NCI-H748 (cell line): ENCODE data around the gene PHETA1.

Experiments used
- DNase-seq: peaks from one replicate; lab custom pipeline; 2025; ENCODE audit not compliant: unreplicated experiment; lab: John Stamatoyannopoulos, UW

PHETA1 gene, protein sequence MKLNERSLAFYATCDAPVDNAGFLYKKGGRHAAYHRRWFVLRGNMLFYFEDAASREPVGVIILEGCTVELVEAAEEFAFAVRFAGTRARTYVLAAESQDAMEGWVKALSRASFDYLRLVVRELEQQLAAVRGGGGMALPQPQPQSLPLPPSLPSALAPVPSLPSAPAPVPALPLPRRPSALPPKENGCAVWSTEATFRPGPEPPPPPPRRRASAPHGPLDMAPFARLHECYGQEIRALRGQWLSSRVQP

DNA sequence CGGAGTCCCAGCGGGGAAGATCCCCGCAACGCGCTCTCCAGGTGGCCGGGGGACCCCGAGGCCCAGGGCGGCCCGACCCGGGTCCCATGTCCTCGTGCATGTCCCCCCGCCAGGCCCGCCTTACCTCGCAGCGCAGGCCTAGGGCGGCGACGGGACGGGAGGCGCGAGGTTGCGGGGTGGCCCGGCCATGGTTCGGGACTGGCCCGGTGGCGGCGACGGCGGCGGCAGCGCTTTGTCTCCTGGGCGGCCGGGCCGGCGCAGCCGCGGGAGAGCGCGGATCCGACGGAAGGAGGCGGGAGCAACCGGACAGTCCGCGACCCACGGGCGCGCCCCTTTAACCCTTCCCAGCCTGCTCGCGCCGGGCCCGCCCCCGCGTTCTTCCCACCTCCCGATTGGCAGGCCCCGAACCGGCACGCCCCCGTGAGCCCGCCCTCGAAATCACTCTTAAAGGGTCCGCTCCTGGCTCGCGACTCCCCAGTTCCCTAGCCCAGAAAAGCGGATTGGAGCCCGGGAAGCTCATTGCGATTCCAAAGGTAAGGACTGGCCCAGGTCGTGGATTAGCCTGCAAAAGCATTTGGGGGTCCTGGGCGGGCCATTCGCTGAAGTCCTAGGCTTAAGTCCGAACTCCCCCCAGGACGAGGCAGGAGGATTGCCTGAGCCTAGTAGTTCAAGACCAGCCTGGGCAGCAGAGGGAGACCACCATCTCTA lies at the start of gene PHETA1:
Gene PHETA1 (minus strand): TSS at position 308 of the 708 bp plus-strand sequence. CDS start 5,668 bp downstream, outside the sequence.
- DNase-seq: peak; percentile 90

DNA sequence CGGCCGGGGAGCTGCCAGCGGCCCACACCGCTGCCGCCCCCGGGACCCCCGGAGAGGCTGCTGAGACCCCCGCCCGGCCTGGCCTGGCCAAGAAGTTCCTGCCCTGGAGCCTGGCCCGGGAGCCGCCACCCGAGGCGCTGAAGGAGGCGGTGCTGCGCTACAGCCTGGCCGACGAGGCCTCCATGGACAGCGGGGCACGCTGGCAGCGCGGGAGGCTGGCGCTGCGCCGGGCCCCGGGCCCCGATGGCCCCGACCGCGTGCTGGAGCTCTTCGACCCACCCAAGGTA lies 49.6 kb upstream of the PHETA1 start:
- no peak for DNase-seq

DNA sequence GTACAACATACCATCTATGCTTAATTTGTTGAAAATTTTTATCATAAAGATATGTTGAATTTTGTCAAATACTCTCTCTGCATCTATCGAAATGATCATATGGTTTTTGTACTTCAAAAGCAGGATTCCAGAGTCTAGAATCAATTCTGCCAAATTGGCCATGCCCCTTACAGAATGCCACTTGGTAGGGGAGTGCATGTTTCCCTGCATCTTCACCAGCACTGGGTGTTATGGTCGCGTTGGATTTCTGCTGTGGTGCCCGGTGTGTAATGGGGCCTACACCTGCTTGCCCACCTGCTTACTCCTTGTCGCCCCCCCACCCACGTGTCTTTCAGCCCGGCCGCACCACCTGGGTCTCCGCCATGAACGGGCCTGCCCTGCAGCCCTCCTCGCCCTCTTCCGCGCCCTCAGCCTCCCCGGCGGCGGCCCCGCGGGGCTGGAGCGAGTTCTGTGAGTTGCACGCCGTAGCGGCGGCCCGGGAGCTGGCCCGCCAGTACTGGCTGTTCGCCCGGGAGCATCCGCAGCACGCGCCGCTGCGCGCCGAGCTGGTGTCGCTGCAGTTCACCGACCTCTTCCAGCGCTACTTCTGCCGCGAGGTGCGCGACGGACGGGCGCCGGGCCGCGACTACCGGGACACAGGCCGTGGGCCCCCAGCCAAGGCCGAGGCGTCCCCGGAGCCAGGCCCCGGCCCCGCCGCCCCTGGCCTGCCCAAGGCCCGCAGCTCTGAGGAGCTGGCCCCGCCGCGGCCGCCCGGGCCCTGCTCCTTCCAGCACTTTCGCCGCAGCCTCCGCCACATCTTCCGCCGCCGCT lies 49.1 kb upstream of the PHETA1 start:
- DNase-seq: no peak

DNA sequence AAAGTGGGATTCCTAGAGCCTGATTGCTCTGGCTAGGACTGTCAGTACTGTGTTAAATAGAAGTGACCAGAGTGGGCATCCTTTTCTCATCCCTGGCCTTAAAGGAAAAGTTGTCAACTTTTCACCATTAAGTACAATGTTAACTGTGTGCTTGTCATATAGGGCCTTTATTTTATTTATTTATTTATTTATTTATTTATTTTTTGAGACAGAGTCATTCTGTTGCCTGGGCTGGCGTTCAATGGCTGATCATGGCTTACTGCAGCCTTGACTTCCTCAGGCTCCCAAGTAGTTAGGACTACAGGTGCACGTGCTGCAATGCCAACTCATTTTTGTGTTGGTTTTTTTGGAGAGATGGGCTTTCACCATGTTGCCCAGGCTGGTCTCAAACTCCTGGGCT lies 48.4 kb upstream of the PHETA1 start:
- DNase-seq: no peak

DNA sequence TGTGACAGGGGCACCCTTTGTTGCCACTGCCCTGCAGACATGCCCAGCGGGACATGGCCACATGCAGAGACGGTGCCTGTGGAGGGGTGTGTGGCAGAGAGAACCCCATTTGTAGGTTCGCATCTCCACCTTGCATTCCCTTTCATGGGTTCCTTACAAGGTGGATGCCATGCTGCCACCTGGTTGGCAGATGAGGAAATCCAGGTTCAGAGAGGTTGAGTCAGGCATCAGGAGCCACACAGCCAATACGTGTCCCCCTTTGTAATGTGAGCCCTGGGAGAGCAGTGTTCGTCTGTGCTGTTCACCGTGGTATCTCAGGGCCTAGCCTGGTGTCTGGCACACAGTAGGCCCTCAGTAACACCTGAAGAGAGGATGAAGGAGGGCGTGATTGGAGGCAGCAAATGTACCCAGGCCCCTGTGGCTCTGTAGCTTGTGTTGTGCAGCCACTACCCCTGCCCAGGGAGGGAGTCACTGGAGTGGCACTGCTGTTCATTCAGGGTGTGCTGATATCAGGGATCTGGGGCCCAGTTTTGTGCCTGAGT lies 45.9 kb upstream of the PHETA1 start:
- DNase-seq: no peak

DNA sequence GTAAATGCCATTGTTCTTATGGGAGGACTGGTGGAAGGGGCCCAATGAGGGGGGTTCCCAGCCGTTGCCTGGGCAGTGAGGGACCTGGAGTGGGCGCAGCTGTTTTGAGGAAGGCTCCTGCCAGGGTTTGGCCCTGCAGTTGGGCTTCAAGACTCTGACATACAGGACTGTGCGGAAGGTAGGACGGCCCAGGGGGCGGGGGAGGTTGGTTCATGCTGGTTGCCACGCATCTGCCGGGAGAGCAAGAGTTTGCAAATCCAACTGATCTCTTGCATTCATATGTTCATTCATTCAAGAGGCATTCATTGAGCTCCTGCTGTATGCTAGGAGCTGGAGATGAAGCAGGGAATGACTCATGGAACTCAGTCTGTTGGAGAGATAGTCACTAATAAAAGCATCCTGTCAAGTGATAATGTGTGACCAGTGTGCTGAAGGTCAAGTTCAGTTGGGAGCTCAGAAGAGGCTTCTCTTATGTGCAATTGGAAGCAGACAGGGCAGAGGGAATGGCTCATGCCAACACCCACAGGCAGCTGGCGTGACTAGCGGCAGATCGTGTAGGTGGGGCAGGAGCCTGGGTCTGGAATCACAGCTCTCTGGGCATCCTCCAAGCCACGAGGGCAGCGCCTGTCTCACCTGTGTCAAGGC lies 44.7 kb upstream of the PHETA1 start:
- peak; percentile 14 for DNase-seq

DNA sequence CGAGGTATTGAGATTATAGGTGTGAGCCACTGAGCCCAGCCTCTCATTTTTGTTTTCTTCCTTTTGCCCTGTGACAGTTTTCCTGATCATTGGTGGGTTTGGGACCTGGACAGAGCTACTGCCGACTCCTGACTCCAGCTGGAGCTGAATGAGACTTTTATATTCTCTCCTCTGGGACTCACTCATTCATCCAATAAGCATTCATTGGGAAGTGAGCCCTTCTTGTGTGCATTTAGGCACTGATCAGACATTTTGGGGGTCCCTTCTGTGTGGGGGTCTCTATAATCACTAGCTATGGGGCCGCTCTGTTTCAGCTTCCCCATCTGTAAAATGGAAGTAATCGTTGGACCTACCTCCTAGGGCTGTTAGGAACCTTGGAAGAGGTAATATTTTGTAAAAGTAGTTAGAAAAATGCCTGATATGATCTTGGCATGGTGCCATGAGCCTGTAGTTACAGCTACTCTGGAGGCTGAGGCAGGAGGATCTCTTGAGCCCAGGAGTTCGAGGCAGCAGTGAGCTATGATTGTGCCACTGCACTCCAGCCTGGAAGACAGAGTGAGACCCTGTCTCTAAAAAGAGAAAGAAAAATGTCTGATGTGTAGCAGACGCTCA lies 44.0 kb upstream of the PHETA1 start:
- DNase-seq: no peak

DNA sequence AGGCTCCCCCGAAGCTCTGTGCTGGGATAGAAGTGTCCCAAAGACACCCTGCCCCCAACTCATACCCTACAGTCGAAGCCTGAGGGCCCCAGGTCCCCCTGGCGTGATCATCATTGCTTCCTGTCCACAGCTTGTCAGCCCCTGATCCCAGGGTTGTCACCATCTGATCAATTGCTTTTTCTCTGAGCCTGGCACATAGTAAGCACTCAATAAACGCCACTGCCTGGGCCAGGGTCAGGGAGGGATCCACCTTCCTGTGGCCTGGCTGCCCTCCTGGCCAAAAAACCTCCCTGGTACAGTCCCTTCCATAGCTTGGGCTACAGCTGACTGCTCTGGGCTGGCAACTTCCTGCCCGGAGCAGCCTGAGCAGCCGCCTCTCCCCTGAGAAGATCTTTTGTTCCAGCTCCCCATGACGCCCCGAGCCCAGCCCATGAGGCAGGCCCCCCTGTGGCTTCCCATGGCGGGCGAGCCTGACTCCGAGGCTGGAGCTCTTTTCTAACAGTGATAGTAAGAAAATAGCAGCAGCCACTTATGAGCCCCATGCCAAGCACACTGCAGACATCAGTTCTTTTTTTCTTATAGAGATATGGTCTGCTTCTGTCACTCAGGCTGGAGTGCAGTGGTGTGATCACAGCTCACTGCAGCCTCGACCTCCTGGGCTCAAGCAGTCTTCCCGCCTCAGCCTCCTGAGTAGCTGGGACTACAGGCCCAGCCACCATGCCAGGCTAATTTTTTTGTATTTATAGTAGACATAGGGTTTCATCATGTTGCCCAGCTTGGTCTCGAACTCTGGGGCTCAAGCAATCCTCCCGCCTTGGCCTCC lies 43.3 kb upstream of the PHETA1 start:
- DNase-seq: peak; percentile 26

DNA sequence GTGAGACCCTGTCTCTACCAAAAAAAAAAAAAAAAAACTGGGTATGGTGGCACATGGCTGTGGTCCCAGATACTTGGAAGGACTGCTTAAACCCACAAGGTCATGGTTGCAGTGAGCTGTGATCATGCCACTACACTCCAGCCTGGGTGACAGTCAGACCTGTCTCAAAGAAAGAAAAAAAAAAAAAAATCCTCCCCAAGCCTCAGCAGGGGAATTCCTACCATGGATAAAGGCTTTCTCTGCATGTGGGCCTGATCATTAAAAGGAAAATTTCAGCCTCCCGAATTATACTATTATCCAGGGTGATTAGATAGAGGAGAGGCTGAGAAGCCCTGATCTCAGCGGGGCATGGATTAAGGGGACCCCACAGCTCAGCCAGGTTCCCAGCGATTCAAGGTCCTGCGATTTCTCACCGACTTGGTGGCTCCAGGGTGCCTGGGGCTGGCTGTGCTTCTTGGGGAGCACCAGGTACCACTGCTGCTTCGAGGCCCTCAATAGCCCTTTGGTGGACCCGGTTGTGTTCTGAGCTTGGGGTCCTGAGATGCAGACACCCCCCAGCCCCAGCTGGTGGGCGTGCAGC lies 42.4 kb upstream of the PHETA1 start:
- DNase-seq: no peak

DNA sequence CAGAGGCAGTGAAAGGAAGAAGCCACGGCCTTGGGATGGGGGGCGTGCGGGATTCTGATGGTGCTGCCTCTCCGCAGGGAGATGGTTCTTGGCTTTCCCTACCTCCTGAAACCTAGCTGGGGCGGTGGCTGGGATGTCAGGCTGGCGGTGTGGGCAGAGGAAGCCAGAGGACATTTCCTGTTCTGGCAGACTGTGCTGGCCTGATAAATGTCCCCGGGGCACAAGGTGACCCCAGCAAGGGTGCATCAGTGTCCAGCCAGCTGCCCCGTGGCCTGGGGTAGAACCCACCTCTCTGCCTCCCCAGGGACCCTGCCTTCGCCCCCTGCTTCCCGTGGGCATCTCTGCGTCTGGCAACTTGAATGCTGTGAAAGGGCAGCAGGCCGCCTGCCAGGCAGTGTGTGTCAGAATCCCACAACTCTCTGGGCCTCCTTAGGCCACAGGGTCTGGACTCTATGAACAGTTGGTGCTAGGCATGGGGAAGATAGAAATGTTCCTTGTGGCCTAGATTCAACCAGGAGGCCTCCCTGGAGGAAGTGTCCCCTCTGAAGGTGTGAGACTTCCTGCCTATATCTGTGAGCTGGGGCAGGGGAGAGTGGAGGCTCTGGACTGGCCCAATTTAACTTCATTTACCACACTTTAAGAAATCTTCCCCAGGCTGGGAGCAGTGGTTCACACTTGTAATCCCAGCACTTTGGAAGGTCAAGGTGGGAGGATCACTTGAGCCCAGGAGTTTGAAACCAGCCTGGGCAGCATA lies 41.7 kb upstream of the PHETA1 start:
- DNase-seq: no peak

DNA sequence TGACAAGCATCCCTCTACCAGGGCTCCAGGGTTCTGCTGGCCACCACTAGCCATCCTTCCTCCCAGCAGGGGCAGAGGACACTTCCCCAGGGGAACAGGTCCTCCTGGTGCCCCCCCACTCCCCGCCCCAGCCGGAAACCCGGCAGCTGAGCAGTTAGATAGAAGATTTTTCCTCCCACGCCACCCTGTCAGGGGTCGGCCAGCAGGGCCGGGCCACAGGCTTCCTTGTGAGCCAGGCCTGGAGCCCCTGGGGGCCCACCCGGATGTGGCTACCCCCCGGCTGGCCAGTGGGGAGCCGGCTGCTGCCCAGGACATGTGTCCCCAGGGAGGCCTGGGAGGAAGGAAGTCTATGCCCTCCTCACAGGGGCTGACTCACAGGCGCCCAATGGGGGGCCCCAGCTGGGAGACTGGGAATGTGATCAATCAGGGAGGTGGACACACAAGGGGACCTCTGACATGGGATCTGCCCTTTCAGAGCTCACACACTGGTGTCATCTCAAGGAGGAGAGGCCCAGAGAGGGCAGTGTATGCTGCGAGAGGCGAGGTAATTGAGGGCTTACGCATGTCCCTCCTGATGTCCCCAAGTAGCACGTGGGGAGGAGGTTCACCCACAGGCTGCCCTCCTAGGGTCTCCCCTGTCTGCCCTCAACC lies 41.0 kb upstream of the PHETA1 start:
- no peak for DNase-seq

DNA sequence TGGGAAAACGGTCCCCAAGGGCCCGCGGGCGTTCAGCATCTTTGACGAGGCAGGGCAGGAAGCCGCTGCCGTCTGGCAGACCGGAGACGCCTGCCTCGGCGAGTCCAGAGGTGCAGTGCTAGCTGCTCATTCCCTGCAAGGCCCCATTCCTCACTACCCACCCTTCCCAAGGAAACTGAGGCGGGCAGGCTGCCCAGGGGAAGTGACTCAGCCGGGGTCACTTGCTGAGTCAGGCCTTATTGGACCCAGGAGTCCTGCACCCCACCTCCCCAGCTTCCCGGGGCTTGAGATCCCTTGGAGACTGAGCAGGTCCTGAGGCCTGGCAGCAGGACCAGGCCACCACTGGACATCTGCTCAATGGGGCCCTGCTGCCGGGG lies 40.5 kb upstream of the PHETA1 start:
- no peak for DNase-seq

DNA sequence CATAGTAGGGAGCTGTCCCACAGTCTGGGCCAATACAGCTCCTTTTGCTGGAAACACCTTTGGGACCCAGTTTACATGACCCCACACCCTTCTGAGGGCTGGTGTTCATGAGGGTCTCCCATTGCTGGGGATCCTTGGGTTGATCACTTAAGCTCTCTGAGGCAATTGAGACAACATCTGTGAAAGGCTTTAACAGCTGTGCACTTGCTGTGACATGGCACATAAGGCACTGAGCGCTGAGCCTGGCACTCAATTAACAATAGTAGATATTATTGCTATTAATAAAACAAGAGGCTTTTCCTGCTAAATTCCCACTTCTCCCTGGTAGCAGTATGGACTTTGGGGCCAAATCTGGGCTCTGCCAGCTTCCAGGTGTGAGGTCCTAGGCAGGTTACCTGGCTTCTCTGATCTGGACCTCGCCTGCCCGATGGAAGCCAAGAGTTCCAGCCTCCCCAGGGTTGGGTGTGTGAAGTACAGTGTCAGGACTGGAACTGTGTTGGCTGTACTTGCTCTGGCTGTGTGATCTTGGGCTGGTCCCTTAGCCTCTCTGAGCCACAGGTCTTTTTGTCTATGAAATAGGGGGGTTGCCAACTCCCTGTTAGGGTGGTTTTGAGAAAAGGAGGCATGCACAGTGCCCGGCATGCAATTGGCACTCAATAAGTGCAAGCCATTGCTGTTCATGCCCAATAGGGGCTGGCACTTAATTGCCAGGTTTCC lies 39.9 kb upstream of the PHETA1 start:
- DNase-seq: no peak

DNA sequence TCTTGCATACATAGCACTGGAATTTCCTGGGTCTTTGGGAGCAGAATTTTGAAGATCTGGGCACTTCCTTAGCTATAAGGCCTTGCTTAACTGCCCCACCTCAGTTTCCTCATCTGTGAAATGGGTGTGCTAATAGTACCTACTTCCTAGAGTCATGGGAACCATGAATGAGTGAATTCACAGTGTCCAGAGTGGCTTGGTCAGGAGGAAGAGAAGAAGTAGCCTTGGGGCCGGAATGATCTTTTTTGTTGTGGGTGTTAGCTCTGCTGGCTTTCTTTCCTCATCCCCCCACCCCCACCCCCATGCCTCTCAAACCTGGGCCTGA lies 39.2 kb upstream of the PHETA1 start:
- DNase-seq: no peak

DNA sequence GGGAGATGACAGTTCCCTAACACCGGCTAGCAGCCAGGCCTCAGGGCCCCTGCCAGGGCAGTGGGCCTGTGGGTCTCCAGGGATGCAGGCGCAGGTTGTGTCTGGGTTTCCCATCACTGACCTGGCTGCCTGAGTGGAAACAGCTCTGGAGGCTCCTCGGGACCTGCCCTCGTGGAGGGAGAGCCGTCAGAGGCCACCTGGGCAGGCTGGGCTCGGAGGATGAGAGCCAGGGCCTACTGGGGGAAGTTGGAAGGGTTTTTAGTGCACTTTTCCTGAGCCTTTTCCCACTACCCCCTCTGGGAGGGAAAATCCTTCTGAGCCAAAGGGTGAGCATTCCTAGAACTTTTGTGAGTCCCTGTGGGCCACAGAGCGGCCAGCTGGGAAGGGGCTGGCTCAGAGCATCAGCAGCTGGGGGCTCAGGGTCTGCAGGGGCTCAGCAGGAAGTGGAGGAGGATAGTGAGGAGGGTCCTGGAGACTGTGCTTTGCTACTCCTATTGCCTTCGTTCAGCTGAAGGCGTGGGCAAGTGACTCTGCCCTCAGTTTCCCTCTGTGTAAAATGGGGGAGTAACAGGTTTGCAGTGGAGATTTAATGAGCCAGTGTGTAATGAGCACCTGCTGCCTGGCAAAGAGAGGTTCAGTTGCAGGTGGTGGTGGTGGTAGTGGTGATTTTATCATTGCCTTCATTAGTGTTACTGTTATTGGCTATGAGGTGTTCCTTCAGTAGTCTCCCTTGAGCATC lies 38.7 kb upstream of the PHETA1 start:
- DNase-seq: no peak

DNA sequence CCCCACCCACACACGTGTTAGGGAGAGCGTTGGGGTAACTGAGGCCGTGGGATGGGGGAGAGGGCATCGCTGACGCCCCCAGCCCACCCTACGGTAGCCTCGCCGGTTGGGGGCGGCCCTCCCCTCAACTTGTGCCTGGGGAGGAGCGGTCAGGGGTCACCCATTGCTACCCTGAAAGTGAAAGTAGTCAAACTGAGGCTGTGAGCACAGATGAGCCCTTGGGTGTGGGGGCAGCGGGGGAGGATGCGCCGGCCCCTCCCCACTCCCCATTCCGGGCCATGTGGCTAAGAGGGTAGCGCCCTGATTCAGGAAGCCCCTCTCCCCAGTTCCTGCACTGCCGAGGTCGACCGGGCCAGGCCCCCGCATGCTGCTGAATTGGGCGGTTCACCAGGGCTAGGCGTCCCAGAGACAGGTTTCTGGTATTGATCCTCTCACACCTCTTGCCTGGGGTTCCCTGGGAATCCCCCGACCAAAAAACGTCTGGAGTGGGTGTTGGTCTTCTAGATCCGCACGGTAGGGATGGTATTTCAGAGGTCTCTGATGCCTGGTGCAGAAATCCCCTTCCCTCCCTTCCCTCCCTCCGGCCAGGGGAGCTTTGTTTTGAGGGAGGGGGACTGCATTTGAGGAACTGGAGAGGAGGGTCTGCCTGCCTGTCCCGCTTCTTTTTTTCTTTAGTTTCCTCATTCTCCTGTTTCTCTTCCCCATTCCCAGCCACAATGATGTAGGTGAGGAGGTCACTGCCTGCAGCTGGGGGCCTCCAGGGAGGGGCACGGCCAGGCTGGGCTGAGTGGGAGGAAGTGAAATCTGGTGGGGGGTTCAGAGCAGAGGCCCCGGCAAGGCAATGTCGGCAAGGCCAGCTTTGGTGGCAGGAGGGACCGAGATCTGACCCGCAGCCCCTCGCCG lies 37.8 kb upstream of the PHETA1 start:
- no peak for DNase-seq
